ENCODE results near the gene TCF12. TPM values are rescaled to one million over a fixed set of nuclear protein-coding genes. Genes with fewer than 3 reads are reported as not detected.

The TCF12 gene
- total RNA-seq, 3 donors from 2014 or later = 164 to 198 (median 174) TPM

- H3K9me3 ChIP-seq = no peaks in the 10 kb centered on the region
- H3K4me3 ChIP-seq = peak overlapping the region; percentile 83 to 87 (median 85)
- H3K36me3 ChIP-seq = peaks cover 5% of the 10 kb centered on the region
- no peaks in the 10 kb centered on the region for H3K27me3 ChIP-seq
- no peak for DNase-seq (ENCODE audit: low spot score in 2 of 2)
- no peaks in the 10 kb centered on the region for H3K4me1 ChIP-seq
- H3K27ac ChIP-seq = no peak overlapping the region
- intact Hi-C loops (cut with DNase I; ENCODE audit: low total_unique reads) = no loop called here
- no peak for TF ChIP-seq CTCF (IDR thresholded peaks at IDR 0.05)
- no peak for TF ChIP-seq POLR2AphosphoS5 (IDR thresholded peaks at IDR 0.05)
- TF ChIP-seq POLR2A (IDR thresholded peaks at IDR 0.05) = no peak
Measured at GRCh38 chr15:56920367-56920627, 1.9 kb downstream of the TCF12 start.

GRCh38 chr15:56923174-56923591, 4.7 kb downstream of the TCF12 start:
- H3K27ac ChIP-seq = no peak overlapping the region

GRCh38 chr15:56927816-56928215, 9.4 kb downstream of the TCF12 start:
- no peak overlapping the region for H3K4me3 ChIP-seq
- H3K4me1 ChIP-seq = no peaks in the 10 kb centered on the region
- no peaks in the 10 kb centered on the region for H3K27me3 ChIP-seq
- no peaks in the 10 kb centered on the region for H3K9me3 ChIP-seq
- DNase-seq (ENCODE audit: low spot score in 2 of 2) = no peak
- no peaks in the 10 kb centered on the region for H3K36me3 ChIP-seq
- H3K27ac ChIP-seq = no peak overlapping the region
- intact Hi-C loops (cut with DNase I; ENCODE audit: low total_unique reads) = no loop called here
- TF ChIP-seq POLR2AphosphoS5 (IDR thresholded peaks at IDR 0.05) = no peak
- no peak for TF ChIP-seq CTCF (IDR thresholded peaks at IDR 0.05)
- TF ChIP-seq POLR2A (IDR thresholded peaks at IDR 0.05) = no peak

More at GRCh38 chr15:56923174-56923591, 4.7 kb downstream of the TCF12 start:
- Histone ChIP-seq H3K36me3 (peaks cover 5% of the 10 kb centered on the region), H3K27me3 (no peaks in the 10 kb centered on the region), H3K9me3 (no peaks in the 10 kb centered on the region), H3K4me3 (no peak overlapping the region), H3K4me1 (no peaks in the 10 kb centered on the region)
- no peak for TF ChIP-seq CTCF (IDR thresholded peaks at IDR 0.05)
- no peak for TF ChIP-seq POLR2A (IDR thresholded peaks at IDR 0.05)
- TF ChIP-seq POLR2AphosphoS5 (IDR thresholded peaks at IDR 0.05) = no peak
- DNase-seq (ENCODE audit: low spot score in 2 of 2) = no peak
- intact Hi-C loops (cut with DNase I; ENCODE audit: low total_unique reads) = no loop called here

- no peak overlapping the region for H3K27ac ChIP-seq
- DNase-seq (ENCODE audit: low spot score in 2 of 2) = no peak
- TF ChIP-seq CTCF (IDR thresholded peaks at IDR 0.05) (no peak), POLR2AphosphoS5 (IDR thresholded peaks at IDR 0.05) (no peak), POLR2A (IDR thresholded peaks at IDR 0.05) (no peak)
- intact Hi-C loops (cut with DNase I; ENCODE audit: low total_unique reads) = no loop called here
- H3K36me3 ChIP-seq = no peaks in the 10 kb centered on the region
- no peaks in the 10 kb centered on the region for H3K9me3 ChIP-seq
- no peak overlapping the region for H3K4me3 ChIP-seq
- H3K27me3 ChIP-seq = no peaks in the 10 kb centered on the region
- no peaks in the 10 kb centered on the region for H3K4me1 ChIP-seq
Measured at GRCh38 chr15:56929399-56929798, 11.0 kb downstream of the TCF12 start.

GRCh38 chr15:56929933-56930332, 11.5 kb downstream of the TCF12 start:
- Histone ChIP-seq H3K27ac (no peak overlapping the region), H3K4me1 (no peaks in the 10 kb centered on the region)
- intact Hi-C loops (cut with DNase I; ENCODE audit: low total_unique reads) = no loop called here

More at GRCh38 chr15:56929933-56930332, 11.5 kb downstream of the TCF12 start:
- H3K36me3 ChIP-seq = no peaks in the 10 kb centered on the region
- no peak overlapping the region for H3K4me3 ChIP-seq
- no peak for DNase-seq (ENCODE audit: low spot score in 2 of 2)
- no peaks in the 10 kb centered on the region for H3K9me3 ChIP-seq
- no peaks in the 10 kb centered on the region for H3K27me3 ChIP-seq
- no peak for TF ChIP-seq CTCF (IDR thresholded peaks at IDR 0.05)
- TF ChIP-seq POLR2A (IDR thresholded peaks at IDR 0.05) = no peak
- TF ChIP-seq POLR2AphosphoS5 (IDR thresholded peaks at IDR 0.05) = no peak
